Measurements from ENCODE around the gene SPANXA2. TPM values are rescaled to one million over a fixed set of nuclear protein-coding genes. Genes with fewer than 3 reads are reported as not detected.
"Not testable (repeated sequence)": the region's sequence is repeated elsewhere in the genome, so short reads cannot be mapped to it uniquely, and the experiment has no call there.

The SPANXA2 gene, protein sequence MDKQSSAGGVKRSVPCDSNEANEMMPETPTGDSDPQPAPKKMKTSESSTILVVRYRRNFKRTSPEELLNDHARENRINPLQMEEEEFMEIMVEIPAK
- total RNA-seq (2022): not detected in 2 replicates
- Bru-seq, nascent RNA: not detected
- not detected for BruChase-seq, experiment 1, labeled RNA remaining after a 6-hour chase
- BruChase-seq, experiment 2, labeled RNA remaining after a 2-hour chase: not detected
- long read RNA-seq: 0 reads

GRCh38 chrX:141589408-141589807 is at the start of gene SPANXA2:
Gene SPANXA2 (plus strand): TSS chrX:141589708. CDS start chrX:141589768, 60 bp downstream.
- H3K27ac Mint-ChIP-seq (ENCODE audit: low read depth, unreplicated experiment); H3K9me3 Mint-ChIP-seq (ENCODE audit: unreplicated experiment); H3K27me3 Mint-ChIP-seq (ENCODE audit: insufficient read depth, unreplicated experiment); intact Hi-C loops (cut with micrococcal nuclease); POLR2A ChIA-PET; H3K4me3 Mint-ChIP-seq (ENCODE audit: unreplicated experiment); DNase-seq (ENCODE audit: unreplicated experiment); CTCF ChIA-PET; H3K4me1 Mint-ChIP-seq (ENCODE audit: insufficient read depth, unreplicated experiment); BruUV-seq (replicated peaks); H3K36me3 Mint-ChIP-seq (ENCODE audit: insufficient read depth, unreplicated experiment): not testable (repeated sequence)

GRCh38 chrX:141542551-141542950 is 47.0 kb upstream of the SPANXA2 start:
- H3K4me1 Mint-ChIP-seq (ENCODE audit: insufficient read depth, unreplicated experiment); CTCF ChIA-PET; intact Hi-C loops (cut with micrococcal nuclease); DNase-seq (ENCODE audit: unreplicated experiment); H3K27me3 Mint-ChIP-seq (ENCODE audit: insufficient read depth, unreplicated experiment); H3K27ac Mint-ChIP-seq (ENCODE audit: low read depth, unreplicated experiment); POLR2A ChIA-PET; BruUV-seq (replicated peaks); H3K9me3 Mint-ChIP-seq (ENCODE audit: unreplicated experiment); H3K4me3 Mint-ChIP-seq (ENCODE audit: unreplicated experiment); H3K36me3 Mint-ChIP-seq (ENCODE audit: insufficient read depth, unreplicated experiment): not testable (repeated sequence)

DNA sequence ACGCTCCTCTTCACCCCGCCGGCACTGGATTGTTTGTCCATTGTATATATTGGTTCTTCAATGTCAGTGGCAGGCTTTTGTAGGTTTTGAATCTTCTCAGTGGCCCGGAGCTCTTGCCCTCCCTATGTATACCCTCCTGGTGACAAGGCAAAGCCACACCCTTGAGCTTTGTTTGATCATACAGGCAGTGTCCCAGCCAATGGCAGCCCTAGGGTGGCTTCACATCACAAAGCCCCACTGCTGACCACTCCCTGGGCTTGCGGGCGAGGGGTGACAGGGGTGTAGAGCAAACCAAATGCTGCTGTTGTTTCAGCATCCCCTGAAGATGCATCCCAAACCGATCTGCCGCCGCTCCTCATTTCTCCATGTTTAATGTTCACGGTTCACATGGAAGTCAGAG is 4.9 kb upstream of the SPANXA2 start, which contains the start of gene SPANXA1:
Gene SPANXA1, minus strand, starts transcription at position 101 of the 400 bp plus-strand sequence. Its CDS starts 60 bp downstream, at position 41.
- DNase-seq (ENCODE audit: unreplicated experiment): not testable (repeated sequence)

DNA sequence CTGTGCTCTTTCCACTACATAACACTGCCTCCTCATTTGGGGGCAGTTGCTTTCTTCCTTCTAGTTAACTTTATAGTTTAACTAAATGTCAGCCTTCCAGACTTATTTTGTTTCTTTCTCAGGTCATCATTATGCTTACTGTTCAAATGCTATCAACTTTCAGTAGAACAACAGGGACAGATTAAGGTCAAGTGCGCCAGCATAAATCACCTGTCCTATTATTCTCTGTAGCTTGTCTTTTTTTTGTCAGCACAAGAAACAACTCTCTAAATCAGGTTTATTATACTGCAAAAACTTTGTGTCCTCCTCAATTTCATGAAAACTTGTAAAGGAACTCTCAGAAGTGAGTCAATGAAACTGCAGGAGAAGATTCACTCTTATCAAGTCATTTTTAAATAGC is 19.6 kb downstream of the SPANXA2 start:
- ChIA-PET CTCF (interaction anchor here (0.6 kb wide), 1 partner anchor 791 kb away, joined by 3 read pairs; no protein-coding TSS in a partner anchor), POLR2A (no interaction called here)
- no peak for TF ChIP-seq CTCF (IDR thresholded peaks at IDR 0.05; ENCODE audit: unreplicated experiment)
- no TSS peak for BruUV-seq (replicated peaks)
- DNase-seq (ENCODE audit: unreplicated experiment): no peak
- no peaks in the 10 kb centered on the region for H3K4me1 Mint-ChIP-seq (ENCODE audit: insufficient read depth, unreplicated experiment)
- intact Hi-C loops (cut with micrococcal nuclease): no loop called here
- H3K27ac Mint-ChIP-seq (ENCODE audit: low read depth, unreplicated experiment): no peak overlapping the region
- no peak overlapping the region for H3K4me3 Mint-ChIP-seq (ENCODE audit: unreplicated experiment)
- peaks cover 14% of the 10 kb centered on the region for H3K9me3 Mint-ChIP-seq (ENCODE audit: unreplicated experiment)
- no peaks in the 10 kb centered on the region for H3K36me3 Mint-ChIP-seq (ENCODE audit: insufficient read depth, unreplicated experiment)
- no peaks in the 10 kb centered on the region for H3K27me3 Mint-ChIP-seq (ENCODE audit: insufficient read depth, unreplicated experiment)

More for the DNA sequence above, 4.9 kb upstream of the SPANXA2 start, which contains the start of gene SPANXA1:
- H3K4me3 Mint-ChIP-seq (ENCODE audit: unreplicated experiment); H3K36me3 Mint-ChIP-seq (ENCODE audit: insufficient read depth, unreplicated experiment); CTCF ChIA-PET; H3K4me1 Mint-ChIP-seq (ENCODE audit: insufficient read depth, unreplicated experiment); H3K27ac Mint-ChIP-seq (ENCODE audit: low read depth, unreplicated experiment); H3K27me3 Mint-ChIP-seq (ENCODE audit: insufficient read depth, unreplicated experiment); intact Hi-C loops (cut with micrococcal nuclease); BruUV-seq (replicated peaks); POLR2A ChIA-PET; H3K9me3 Mint-ChIP-seq (ENCODE audit: unreplicated experiment): not testable (repeated sequence)

GRCh38 chrX:141619336-141619735 is 29.8 kb downstream of the SPANXA2 start:
- no peak for DNase-seq (ENCODE audit: unreplicated experiment)
- BruUV-seq (replicated peaks): no TSS peak
- Mint-ChIP-seq H3K4me1 (ENCODE audit: insufficient read depth, unreplicated experiment) (no peaks in the 10 kb centered on the region), H3K36me3 (ENCODE audit: insufficient read depth, unreplicated experiment) (no peaks in the 10 kb centered on the region), H3K27me3 (ENCODE audit: insufficient read depth, unreplicated experiment) (no peaks in the 10 kb centered on the region), H3K9me3 (ENCODE audit: unreplicated experiment) (no peaks in the 10 kb centered on the region), H3K4me3 (ENCODE audit: unreplicated experiment) (no peak overlapping the region), H3K27ac (ENCODE audit: low read depth, unreplicated experiment) (no peak overlapping the region)
- TF ChIP-seq CTCF (IDR thresholded peaks at IDR 0.05; ENCODE audit: unreplicated experiment): no peak
- CTCF ChIA-PET: interaction anchor here (0.6 kb wide), 1 partner anchor 40 kb away, joined by 3 read pairs; no protein-coding TSS in a partner anchor
- intact Hi-C loops (cut with micrococcal nuclease): no loop called here
- POLR2A ChIA-PET: no interaction called here

All from MCF 10A (cell line).